HCT116 (cell line): ENCODE measurements around the gene APOH. TPM values are rescaled to one million over a fixed set of nuclear protein-coding genes. Genes with fewer than 3 reads are reported as not detected.

Source experiments
- ATAC-seq: fragments of 200-7000 bp; cut with Tn5 transposase; 2 replicates; pipeline ENCODE4 v1.9.1; 2020; ENCODE audit warnings: mild to moderate bottlenecking, moderate library complexity
- BruUV-seq: library from RNA; stranded (reverse); fragments of 400-500 nt; replicated peaks from 2 replicates; lab custom pipeline; 2021; lab: Mats Ljungman, UMichigan
- CTCF ChIA-PET: fragments of 300-600 bp; sonication (Branson Sonifier 250); formaldehyde crosslinking; loops from one replicate; lab custom pipeline; 2021; ENCODE audit warnings: antibody characterized with exemption; lab: Charles Lee
- POLR2A ChIA-PET: fragments of 300-600, 350-600 bp; sonication (Branson Sonifier 250); formaldehyde crosslinking; loops from one replicate; lab custom pipeline; 2021; ENCODE audit warnings: antibody characterized with exemption; lab: Charles Lee
- RAD21 ChIA-PET, 2 experiments: fragments of 300-600 bp; sonication (Branson Sonifier 250); formaldehyde crosslinking; loops; one replicate each; lab custom pipeline; 2023; ENCODE audit warnings: low total read pairs in 2 of 2; ENCODE audit not compliant: uncharacterized antibody in 2 of 2, unreplicated experiment in 2 of 2, low non-redundant PET in 1 of 2; lab: Charles Lee
- DNase-seq: peaks from one replicate; pipeline ENCODE4 v3.0.0-alpha.2; 2010; ENCODE audit warnings: low read depth, low spot score
- H2AFZ ChIP-seq: fragments of 200-600 bp; shearing (Covaris generic), sonication (generic); 2 replicates; pipeline ENCODE4 v1.6.1; 2017; ENCODE audit warnings: low read depth, mixed run types, mixed read lengths, antibody characterized with exemption, low read length; ENCODE audit not compliant: poor library complexity, severe bottlenecking
- H3K27ac ChIP-seq: 2 replicates; pipeline ENCODE4 v1.5.1; 2012; ENCODE audit warnings: low read depth, low read length
- H3K27me3 ChIP-seq: fragments of 200-600 bp; sonication (generic); 2 replicates; pipeline ENCODE4 v1.6.1; 2016; ENCODE audit warnings: mixed run types, low read length, mixed read lengths; ENCODE audit not compliant: insufficient read depth
- H3K36me3 ChIP-seq, 2 experiments: fragments of 200-500 bp in 1 of 2; fragments of 200-600 bp in 1 of 2; sonication (Bioruptor generic) in 1 of 2; sonication (generic) in 1 of 2; 2 replicates each; pipeline versions ENCODE4 v1.5.1 to v1.6.1; 2014 to 2016; ENCODE audit warnings: low read length in 2 of 2, inconsistent platforms in 1 of 2, mixed read lengths in 1 of 2, mixed run types in 1 of 2; ENCODE audit not compliant: insufficient read depth in 2 of 2, control insufficient read depth in 1 of 2
- H3K4me1 ChIP-seq, 2 experiments: fragments of 200-600 bp in 1 of 2; sonication (generic) in 1 of 2; 2 replicates each; pipeline versions ENCODE4 v1.5.1 to v1.6.1; 2012 to 2017; ENCODE audit warnings: low read length in 2 of 2, inconsistent platforms in 1 of 2, mild to moderate bottlenecking in 1 of 2, mixed read lengths in 1 of 2, mixed run types in 1 of 2, moderate library complexity in 1 of 2; ENCODE audit not compliant: insufficient read depth in 2 of 2, control insufficient read depth in 1 of 2
- H3K4me2 ChIP-seq: fragments of 200-600 bp; sonication (generic); 2 replicates; pipeline ENCODE4 v1.6.1; 2017; ENCODE audit warnings: mixed run types, low read length, mixed read lengths
- H3K4me3 ChIP-seq, 2 experiments: fragments of 200-600 bp in 1 of 2; sonication (generic) in 1 of 2; replicated peaks in 1 of 2; 2 replicates each; pipeline ENCODE4 v1.5.1; 2011 to 2016; ENCODE audit warnings: low read length in 2 of 2, control low read depth in 1 of 2, low read depth in 1 of 2, mild to moderate bottlenecking in 1 of 2, mixed read lengths in 1 of 2, mixed run types in 1 of 2
- H3K79me2 ChIP-seq: fragments of 200-600 bp; sonication (generic); 2 replicates; pipeline ENCODE4 v1.6.1; 2017; ENCODE audit warnings: mild to moderate bottlenecking, mixed run types, low read length, moderate library complexity, mixed read lengths; ENCODE audit not compliant: insufficient read depth
- H3K9ac ChIP-seq: fragments of 200-600 bp; sonication (generic); 2 replicates; pipeline ENCODE4 v1.6.1; 2016; ENCODE audit warnings: low read length, mixed read lengths
- H3K9me2 ChIP-seq: fragments of 200-600 bp; sonication (generic), shearing (Covaris generic); 2 replicates; pipeline ENCODE4 v1.6.1; 2017; ENCODE audit warnings: mixed run types, mild to moderate bottlenecking, moderate library complexity; ENCODE audit not compliant: insufficient read depth
- H3K9me3 ChIP-seq, 2 experiments: fragments of 200-500 bp in 1 of 2; fragments of 200-600 bp in 1 of 2; sonication (Bioruptor generic) in 1 of 2; sonication (generic) in 1 of 2; 2 replicates each; pipeline ENCODE4 v1.6.1; 2014 to 2017; ENCODE audit warnings: low read length in 2 of 2, mixed read lengths in 2 of 2, inconsistent platforms in 1 of 2, low read depth in 1 of 2, mild to moderate bottlenecking in 1 of 2, mixed run types in 1 of 2, moderate library complexity in 1 of 2; ENCODE audit not compliant: control insufficient read depth in 1 of 2, insufficient read depth in 1 of 2
- H4K20me1 ChIP-seq: fragments of 200-600 bp; sonication (generic), shearing (Covaris generic); 2 replicates; pipeline ENCODE4 v1.6.1; 2017; ENCODE audit warnings: mixed run types, mild to moderate bottlenecking, moderate library complexity; ENCODE audit not compliant: insufficient read depth
- ATF3 ChIP-seq: IDR thresholded peaks from 2 replicates; pipeline ENCODE4 v1.6.1; 2012
- CTCF ChIP-seq, 3 experiments: fragments of 200-600 bp in 1 of 3; sonication (generic) in 1 of 3; IDR thresholded peaks in 2 of 3; conservative IDR thresholded peaks in 1 of 3; 2 replicates each; pipeline ENCODE4 v1.5.1; 2012 to 2017; ENCODE audit warnings: low read depth in 2 of 3, low read length in 2 of 3, antibody characterized with exemption in 1 of 3, borderline replicate concordance in 1 of 3, control low read depth in 1 of 3, mild to moderate bottlenecking in 1 of 3, mixed read lengths in 1 of 3, mixed run types in 1 of 3, moderate library complexity in 1 of 3; ENCODE audit not compliant: insufficient read depth in 1 of 3
- ELF1 ChIP-seq: IDR thresholded peaks from 2 replicates; pipeline ENCODE4 v1.6.1; 2012; ENCODE audit warnings: low read depth, borderline replicate concordance
- EZH2 ChIP-seq: fragments of 200-600 bp; sonication (generic); IDR thresholded peaks from 2 replicates; pipeline ENCODE4 v1.6.1; 2017; ENCODE audit warnings: antibody characterized with exemption, mixed run types
- MAX ChIP-seq: IDR thresholded peaks from 2 replicates; pipeline ENCODE4 v1.6.1; 2012
- SIN3A ChIP-seq: IDR thresholded peaks from 2 replicates; pipeline ENCODE4 v1.6.1; 2012; ENCODE audit warnings: low read depth
- SP1 ChIP-seq: IDR thresholded peaks from 2 replicates; pipeline ENCODE4 v1.6.1; 2012; ENCODE audit warnings: low read depth
- intact Hi-C: fragments of 100-400 bp; cut with micrococcal nuclease; formaldehyde crosslinking; loops from 2 replicates; pipeline ENCODE4 v1.10.0; 2022
- total RNA-seq: library from RNA; stranded (reverse); gene quantifications from one replicate; pipeline ENCODE4 v1.2.1, GENCODE V29; 2021; ENCODE audit not compliant: unreplicated experiment

Gene APOH
- total RNA-seq, 1 experiment from 2014 or later = 1.7 TPM

GRCh38 chr17:66169839-66170238 lies 59.4 kb downstream of the APOH start (continued):
- no peak for TF ChIP-seq EZH2
- TF ChIP-seq SP1 = no peak
- TF ChIP-seq SIN3A = no peak

- no peaks in the 10 kb centered on the region for H3K4me1 ChIP-seq
- ChIA-PET CTCF (no interaction called here), RAD21 (no interaction called here), POLR2A (no interaction called here)
- H3K27ac ChIP-seq = no peak overlapping the region
- H3K4me3 ChIP-seq = no peak overlapping the region
- no peaks in the 10 kb centered on the region for H4K20me1 ChIP-seq
- BruUV-seq = no TSS peak
- ATAC-seq = no peak
- no peaks in the 10 kb centered on the region for H3K27me3 ChIP-seq
- no peaks in the 10 kb centered on the region for H3K36me3 ChIP-seq
- no peak overlapping the region for H2AFZ ChIP-seq
- no peak overlapping the region for H3K4me2 ChIP-seq
- H3K9ac ChIP-seq = no peak overlapping the region
- TF ChIP-seq ELF1 = no peak
- TF ChIP-seq MAX = no peak
- no peak for TF ChIP-seq CTCF (IDR thresholded peaks at IDR 0.05 in 2 of 3, conservative IDR thresholded peaks at IDR 0.05 in 1 of 3; ENCODE audit: borderline replicate concordance in 1 of 3, insufficient read depth in 1 of 3, low read depth in 2 of 3, low read length in 2 of 3)
- no peak for TF ChIP-seq ATF3
- no peak for DNase-seq
- no peaks in the 10 kb centered on the region for H3K79me2 ChIP-seq
- H3K9me3 ChIP-seq = no peaks in the 10 kb centered on the region
- no peaks in the 10 kb centered on the region for H3K9me2 ChIP-seq
- intact Hi-C loops = loop anchor here (10.0 kb wide), 1 partner anchor 373 kb away; no protein-coding TSS in a partner anchor
These were observed 61.9 kb downstream of the APOH start for GRCh38 chr17:66167189-66167815.
